Measurements from ENCODE around the gene ZNF513. TPM values are rescaled to one million over a fixed set of nuclear protein-coding genes. Genes with fewer than 3 reads are reported as not detected.
A peak's percentile ranks its signal among the peaks of the same experiment; 100 is the strongest.

The ZNF513 gene
- total RNA-seq, 1 experiment from 2014 or later, result 12.8 TPM

DNA sequence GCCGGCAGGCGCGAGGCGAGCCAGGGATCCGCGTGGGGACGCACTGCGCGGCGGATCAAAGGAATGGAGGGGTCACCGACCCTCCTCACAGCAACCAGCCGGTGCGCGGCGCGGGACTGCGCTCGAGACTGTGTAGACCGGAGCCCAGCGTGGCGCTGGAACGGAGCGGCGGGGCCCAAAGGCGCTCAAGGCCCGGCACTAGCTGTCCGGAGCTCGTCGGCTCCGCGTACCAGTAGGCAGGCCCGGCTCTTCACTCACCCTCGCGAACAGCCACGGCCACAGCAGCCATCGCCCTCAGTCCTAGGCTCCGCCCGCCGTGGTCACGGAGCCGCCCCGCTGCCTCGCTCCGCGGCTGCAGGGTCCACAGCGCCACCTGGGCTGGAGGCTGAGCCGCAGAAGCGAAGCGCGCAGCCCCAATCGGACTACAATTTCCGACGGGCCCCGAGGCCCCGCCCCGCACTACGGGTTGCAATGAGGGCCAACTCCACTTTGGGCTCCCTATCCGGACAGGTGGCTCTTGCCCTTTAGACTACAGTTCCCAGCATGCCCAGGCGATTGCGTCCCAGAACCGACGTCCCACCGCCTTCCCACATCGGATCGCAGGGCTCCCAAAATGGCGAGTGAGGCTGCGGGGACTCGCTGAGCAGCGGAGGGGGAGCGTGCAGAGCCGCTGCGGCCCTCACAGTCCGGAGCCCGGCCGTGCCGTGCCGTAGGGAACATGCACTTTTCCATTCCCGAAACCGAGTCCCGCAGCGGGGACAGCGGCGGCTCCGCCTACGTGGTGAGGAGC is 10.3 kb downstream of the ZNF513 start, which contains the start of the genes EIF2B4 and SNX17 (continued):
- TF ChIP-seq EZH2 (IDR thresholded peaks at IDR 0.05) (no peak), ZFX (IDR thresholded peaks at IDR 0.05) (no peak), JUND (IDR thresholded peaks at IDR 0.05) (no peak), EGR1 (IDR thresholded peaks at IDR 0.05; ENCODE audit: low read depth) (no peak), RAD21 (IDR thresholded peaks at IDR 0.05; ENCODE audit: low read depth) (no peak), SRF (IDR thresholded peaks at IDR 0.05; ENCODE audit: low read depth) (no peak), FOSL1 (IDR thresholded peaks at IDR 0.05; ENCODE audit: low read depth) (no peak)

- H3K9ac ChIP-seq (ENCODE audit: low read length), result peak overlapping the region; percentile 83
- no peaks in the 10 kb centered on the region for H3K9me2 ChIP-seq (ENCODE audit: insufficient read depth)
- H3K27me3 ChIP-seq (ENCODE audit: insufficient read depth, low read length), result no peaks in the 10 kb centered on the region
- ChIA-PET POLR2A (interaction anchor here (1.1 to 3.9 kb wide), 4 partner anchors 9 to 46 kb away, joined by 4 to 14 read pairs (median 5); partner anchors contain the start of genes GTF3C2 and MPV17), CTCF (interaction anchor here (1.0 to 1.9 kb wide), 3 partner anchors 11 to 67 kb away, joined by 4 to 7 read pairs (median 5); partner anchors contain the start of genes GTF3C2 and ZNF513), RAD21 (ENCODE audit: low non-redundant PET in 1 of 2, low total read pairs in 2 of 2, uncharacterized antibody in 2 of 2, unreplicated experiment in 2 of 2) (interaction anchor here in 1 of 2 experiments (1.4 kb wide), 1 partner anchor 67 kb away, joined by 4 read pairs; no protein-coding TSS in a partner anchor)
- H2AFZ ChIP-seq (ENCODE audit: low read depth, low read length, poor library complexity, severe bottlenecking), result no peak overlapping the region
- H3K9me3 ChIP-seq (ENCODE audit: control insufficient read depth in 1 of 2, insufficient read depth in 1 of 2, low read depth in 1 of 2, low read length in 2 of 2), result no peaks in the 10 kb centered on the region
- intact Hi-C loops (cut with micrococcal nuclease), result loop anchor here (1.0 to 5.0 kb wide), 3 partner anchors 11 to 47 kb away; partner anchors contain the start of genes GTF3C2, MPV17 and ZNF513
- H3K4me2 ChIP-seq (ENCODE audit: low read length), result peak overlapping the region; percentile 85
- peaks cover 10 to 29% of the 10 kb centered on the region in 2 experiments; a peak in 3 of 4 replicates for H3K4me1 ChIP-seq (ENCODE audit: control insufficient read depth in 1 of 2, insufficient read depth in 2 of 2, low read length in 2 of 2)
- TF ChIP-seq CTCF (IDR thresholded peaks at IDR 0.05 in 2 of 3, conservative IDR thresholded peaks at IDR 0.05 in 1 of 3; ENCODE audit: borderline replicate concordance in 1 of 3, insufficient read depth in 1 of 3, low read depth in 2 of 3, low read length in 2 of 3) (no peak), MAX (IDR thresholded peaks at IDR 0.05) (no peak), POLR2AphosphoS5 (IDR thresholded peaks at IDR 0.05; ENCODE audit: low read depth, low read length) (no peak), SIN3A (IDR thresholded peaks at IDR 0.05; ENCODE audit: low read depth) (no peak), RAD21 (IDR thresholded peaks at IDR 0.05; ENCODE audit: low read depth) (no peak), POLR2A (IDR thresholded peaks at IDR 0.05; ENCODE audit: borderline replicate concordance, extremely low read depth, insufficient read depth, insufficient read length) (no peak), EGR1 (IDR thresholded peaks at IDR 0.05; ENCODE audit: low read depth) (no peak), EZH2 (IDR thresholded peaks at IDR 0.05) (no peak), CEBPB (IDR thresholded peaks at IDR 0.05; ENCODE audit: low read depth) (no peak), REST (IDR thresholded peaks at IDR 0.05; ENCODE audit: low read depth) (no peak), ZFX (IDR thresholded peaks at IDR 0.05) (no peak), EZH2phosphoT487 (IDR thresholded peaks at IDR 0.05; ENCODE audit: borderline replicate concordance) (no peak), ELF1 (IDR thresholded peaks at IDR 0.05; ENCODE audit: borderline replicate concordance, low read depth) (no peak), ZNF274 (IDR thresholded peaks at IDR 0.05; ENCODE audit: low read depth, low read length) (no peak), JUND (IDR thresholded peaks at IDR 0.05) (no peak), CBX3 (IDR thresholded peaks at IDR 0.05; ENCODE audit: low read depth) (no peak), YY1 (IDR thresholded peaks at IDR 0.05; ENCODE audit: extremely low read depth, insufficient replicate concordance, low read depth, low read length) (no peak)
- H3K79me2 ChIP-seq (ENCODE audit: insufficient read depth, low read length), result peaks cover 53% of the 10 kb centered on the region
- H3K4me3 ChIP-seq (replicated peaks in 1 of 2; ENCODE audit: low read depth in 1 of 2, low read length in 2 of 2), result peak overlapping the region; percentile 64 to 96
- BruUV-seq (replicated peaks), result TSS peak; percentile 51
- H3K27ac ChIP-seq (ENCODE audit: low read depth, low read length), result peak overlapping the region; percentile 85
- peaks cover 23 to 45% of the 10 kb centered on the region in 2 experiments; a peak in 3 of 4 replicates for H3K36me3 ChIP-seq (ENCODE audit: control insufficient read depth in 1 of 2, insufficient read depth in 2 of 2, low read length in 2 of 2)
- DNase-seq (ENCODE audit: low read depth, low spot score) (no peak), ATAC-seq (peak; percentile 43)
- no peaks in the 10 kb centered on the region for H4K20me1 ChIP-seq (ENCODE audit: insufficient read depth)
Observed at GRCh38 chr2:27369471-27370025, 11.0 kb downstream of the ZNF513 start.
